Nephron (organoid): Measurements from ENCODE around the gene SPHKAP.

ENCODE experiments used
- H3K27ac Mint-ChIP-seq, 3 experiments: 2 replicates each; pipeline ENCODE4 v1.8.0; 2020; ENCODE audit warnings: mixed read lengths in 3 of 3, mild to moderate bottlenecking in 2 of 3, moderate library complexity in 1 of 3
- H3K27me3 Mint-ChIP-seq: 2 replicates; pipeline ENCODE4 v1.8.0; 2021; ENCODE audit warnings: low read depth, mild to moderate bottlenecking, moderate library complexity, mixed read lengths
- H3K36me3 Mint-ChIP-seq: 2 replicates; pipeline ENCODE4 v1.8.0; 2020; ENCODE audit warnings: low read depth, mixed read lengths
- H3K4me1 Mint-ChIP-seq: 2 replicates; pipeline ENCODE4 v1.8.0; 2020; ENCODE audit warnings: mixed read lengths
- H3K4me3 Mint-ChIP-seq, 3 experiments: 2 replicates each; pipeline ENCODE4 v1.8.0; 2020; ENCODE audit warnings: mild to moderate bottlenecking in 3 of 3, mixed read lengths in 3 of 3, moderate library complexity in 2 of 3
- H3K9me3 Mint-ChIP-seq: 2 replicates; pipeline ENCODE4 v1.8.0; 2020; ENCODE audit warnings: mixed read lengths
- TF ChIP-seq, protein P1 (sequence below), 3 experiments: fragments of 200-600 bp; sonication (generic); IDR thresholded peaks; one replicate each; pipeline ENCODE4 v1.5.0; 2021; ENCODE audit warnings: antibody characterized with exemption in 3 of 3; ENCODE audit not compliant: unreplicated experiment in 3 of 3

Gene SPHKAP

GRCh38 chr2:227932403-227932802 lies 249.1 kb downstream of the SPHKAP start:
- no peaks in the 10 kb centered on the region for H3K36me3 Mint-ChIP-seq
- no peak overlapping the region for H3K27ac Mint-ChIP-seq
- peaks cover 5% of the 10 kb centered on the region for H3K27me3 Mint-ChIP-seq
- H3K4me1 Mint-ChIP-seq, result no peaks in the 10 kb centered on the region
- TF ChIP-seq, protein P1, sequence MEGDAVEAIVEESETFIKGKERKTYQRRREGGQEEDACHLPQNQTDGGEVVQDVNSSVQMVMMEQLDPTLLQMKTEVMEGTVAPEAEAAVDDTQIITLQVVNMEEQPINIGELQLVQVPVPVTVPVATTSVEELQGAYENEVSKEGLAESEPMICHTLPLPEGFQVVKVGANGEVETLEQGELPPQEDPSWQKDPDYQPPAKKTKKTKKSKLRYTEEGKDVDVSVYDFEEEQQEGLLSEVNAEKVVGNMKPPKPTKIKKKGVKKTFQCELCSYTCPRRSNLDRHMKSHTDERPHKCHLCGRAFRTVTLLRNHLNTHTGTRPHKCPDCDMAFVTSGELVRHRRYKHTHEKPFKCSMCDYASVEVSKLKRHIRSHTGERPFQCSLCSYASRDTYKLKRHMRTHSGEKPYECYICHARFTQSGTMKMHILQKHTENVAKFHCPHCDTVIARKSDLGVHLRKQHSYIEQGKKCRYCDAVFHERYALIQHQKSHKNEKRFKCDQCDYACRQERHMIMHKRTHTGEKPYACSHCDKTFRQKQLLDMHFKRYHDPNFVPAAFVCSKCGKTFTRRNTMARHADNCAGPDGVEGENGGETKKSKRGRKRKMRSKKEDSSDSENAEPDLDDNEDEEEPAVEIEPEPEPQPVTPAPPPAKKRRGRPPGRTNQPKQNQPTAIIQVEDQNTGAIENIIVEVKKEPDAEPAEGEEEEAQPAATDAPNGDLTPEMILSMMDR (IDR thresholded peaks at IDR 0.05; ENCODE audit: unreplicated experiment in 3 of 3), result no peak
- no peak overlapping the region for H3K4me3 Mint-ChIP-seq
- peaks cover 7% of the 10 kb centered on the region for H3K9me3 Mint-ChIP-seq

- H3K27ac Mint-ChIP-seq, result no peak overlapping the region
- TF ChIP-seq, protein P1 (IDR thresholded peaks at IDR 0.05; ENCODE audit: unreplicated experiment in 3 of 3), result no peak
- H3K4me1 Mint-ChIP-seq, result no peaks in the 10 kb centered on the region
- H3K27me3 Mint-ChIP-seq, result peaks cover 5% of the 10 kb centered on the region
- H3K36me3 Mint-ChIP-seq, result no peaks in the 10 kb centered on the region
- no peak overlapping the region for H3K4me3 Mint-ChIP-seq
- peaks cover 11% of the 10 kb centered on the region for H3K9me3 Mint-ChIP-seq
These were observed 249.5 kb downstream of the SPHKAP start for GRCh38 chr2:227932001-227932400.
